GM21825 (cell line): ENCODE results near the gene AJAP1.
"Not testable (repeated sequence)": the region's sequence is repeated elsewhere in the genome, so short reads cannot be mapped to it uniquely, and the experiment has no call there.

Source experiments
- ATAC-seq: cut with Tn5 transposase; IDR thresholded peaks from one replicate; pipeline ENCODE4 v1.9.1; 2021; ENCODE audit warnings: mild to moderate bottlenecking, moderate library complexity; ENCODE audit not compliant: unreplicated experiment

Gene AJAP1

GRCh38 chr1:4656533-4657140, 2.2 kb downstream of the AJAP1 start:
- no peak for ATAC-seq

GRCh38 chr1:4657244-4657789, 2.9 kb downstream of the AJAP1 start:
- ATAC-seq: no peak

GRCh38 chr1:4657960-4658541, 3.6 kb downstream of the AJAP1 start:
- no peak for ATAC-seq

DNA sequence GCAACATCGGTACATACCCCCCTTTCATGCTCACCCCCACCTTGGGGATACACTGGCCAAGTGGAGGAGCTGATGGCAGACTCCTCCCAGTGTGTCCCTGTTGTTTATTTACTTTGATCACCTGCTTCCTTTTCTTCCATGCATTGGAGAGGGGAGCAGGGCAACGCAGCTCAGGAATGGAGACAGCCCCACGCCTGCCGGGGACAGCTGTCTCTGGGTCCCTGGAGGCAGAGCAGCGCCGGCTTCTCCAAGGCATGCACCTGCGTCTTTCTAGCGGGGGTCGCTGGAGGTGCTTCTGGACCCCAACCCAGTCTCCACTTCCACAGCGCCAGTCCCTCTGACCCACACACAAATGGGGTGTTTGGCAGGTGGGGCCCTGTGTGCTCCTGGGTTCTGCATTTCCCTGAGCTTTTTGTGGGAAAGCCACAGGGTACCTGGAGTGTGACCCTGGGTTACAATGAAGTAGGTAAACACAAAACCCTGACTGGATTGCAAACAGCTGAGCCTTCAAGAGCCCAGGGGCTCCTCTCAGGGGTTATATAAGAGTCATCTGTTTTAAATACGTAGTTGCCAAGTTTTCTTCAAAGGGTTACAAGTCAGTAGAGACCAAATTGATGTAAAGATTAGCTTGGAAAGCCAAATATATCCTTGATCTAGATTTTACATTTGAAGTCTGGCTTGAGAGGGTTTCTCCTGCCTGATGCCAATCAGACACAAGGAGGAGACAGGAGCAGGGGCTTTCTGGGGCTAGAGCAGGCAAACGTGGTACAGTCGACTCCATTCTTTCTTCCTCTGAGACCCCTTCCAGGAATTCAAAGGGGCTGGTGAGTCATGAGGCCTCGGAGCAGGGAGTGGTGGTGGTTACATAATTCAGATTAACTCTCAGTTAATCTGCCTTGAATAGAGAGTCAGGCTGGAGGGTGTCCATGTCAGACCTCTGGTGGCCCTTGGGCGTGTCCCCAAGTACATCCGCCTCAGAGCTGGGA, 4.5 kb downstream of the AJAP1 start:
- no peak for ATAC-seq

- ATAC-seq: no peak
Measured at GRCh38 chr1:4660917-4661594, 6.6 kb downstream of the AJAP1 start.

DNA sequence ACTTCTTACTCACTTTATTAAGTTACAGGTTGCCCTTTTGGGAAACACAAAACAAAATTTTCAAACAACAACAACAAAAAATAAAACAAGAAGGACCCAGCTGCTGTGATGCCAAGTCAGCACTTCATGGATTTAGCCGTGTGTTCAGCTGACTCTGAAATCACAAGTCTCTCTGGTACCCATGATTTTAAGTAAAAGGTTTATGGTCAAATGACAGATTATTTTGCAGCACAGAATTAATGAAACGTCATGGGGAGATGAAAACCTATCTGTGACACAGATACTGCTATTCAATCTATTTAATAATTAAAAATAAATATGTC, 7.1 kb downstream of the AJAP1 start:
- ATAC-seq: no peak

- no peak for ATAC-seq
Measured at GRCh38 chr1:4662168-4662567, 7.8 kb downstream of the AJAP1 start.

- no peak for ATAC-seq
Measured at GRCh38 chr1:4662723-4663122, 8.3 kb downstream of the AJAP1 start.

DNA sequence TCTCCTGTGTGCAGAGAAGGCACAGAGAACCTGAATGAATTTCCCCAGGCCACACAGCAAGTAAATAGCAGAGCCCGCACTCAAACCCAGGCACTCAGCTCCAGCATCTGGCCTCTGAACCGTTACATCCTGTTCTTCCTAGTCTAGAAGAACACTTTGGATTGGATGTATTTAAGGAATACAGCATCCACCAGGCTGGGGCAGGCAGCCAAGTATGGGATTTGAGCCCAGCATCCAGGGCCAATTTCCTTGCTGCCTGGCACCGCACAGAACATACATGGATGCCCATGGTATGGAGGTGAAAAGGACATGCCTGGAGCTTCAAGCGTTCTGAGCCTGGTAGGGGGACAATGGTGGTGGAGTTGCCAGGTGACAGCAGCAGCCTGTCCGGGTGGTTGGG, 9.7 kb downstream of the AJAP1 start:
- ATAC-seq: no peak

GRCh38 chr1:4664606-4665005, 10.2 kb downstream of the AJAP1 start:
- no peak for ATAC-seq

DNA sequence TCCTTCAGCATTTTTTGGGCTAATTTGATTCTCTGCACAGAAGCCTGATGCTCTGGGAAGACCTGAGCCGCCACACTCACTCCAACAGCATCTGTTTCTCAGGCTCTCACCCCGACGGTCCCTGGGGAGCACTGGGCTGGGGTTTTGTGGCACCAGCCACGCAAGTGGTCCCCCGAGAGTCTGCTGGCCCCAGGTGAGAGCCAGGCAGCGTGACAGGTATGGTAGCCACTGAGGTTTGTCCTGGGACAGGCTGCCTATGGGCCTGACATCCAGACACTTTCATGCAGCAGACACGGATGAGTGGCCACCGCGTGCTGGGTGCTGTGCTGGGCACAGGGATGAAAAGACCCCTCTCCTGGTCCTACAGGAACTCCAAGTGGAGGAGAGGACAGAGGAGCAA, 11.0 kb downstream of the AJAP1 start:
- no peak for ATAC-seq

- ATAC-seq: not testable (repeated sequence)
Measured at GRCh38 chr1:4666683-4667082, 12.3 kb downstream of the AJAP1 start.

GRCh38 chr1:4668743-4669700, 14.6 kb downstream of the AJAP1 start:
- ATAC-seq: no peak

DNA sequence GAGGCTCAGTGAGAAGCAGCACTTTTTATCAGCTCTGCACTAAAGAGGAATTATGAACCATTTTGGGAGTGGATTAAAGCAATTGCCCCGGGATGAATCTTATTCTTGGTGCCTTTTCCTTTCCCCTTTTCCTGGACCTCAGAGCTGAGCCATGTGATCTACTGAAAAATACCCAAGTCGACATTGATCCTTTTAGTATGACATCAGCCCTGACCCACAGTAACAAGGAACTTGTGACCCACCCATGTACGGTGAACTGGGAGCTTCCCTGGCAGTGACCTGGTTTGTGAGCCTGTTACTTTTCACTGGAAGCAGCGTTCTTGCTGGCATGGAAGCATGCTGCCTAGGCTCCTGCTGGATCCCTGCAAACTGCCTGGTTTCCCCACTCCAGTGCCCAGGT, 15.9 kb downstream of the AJAP1 start:
- no peak for ATAC-seq

GRCh38 chr1:4671828-4672227, 17.4 kb downstream of the AJAP1 start:
- no peak for ATAC-seq

DNA sequence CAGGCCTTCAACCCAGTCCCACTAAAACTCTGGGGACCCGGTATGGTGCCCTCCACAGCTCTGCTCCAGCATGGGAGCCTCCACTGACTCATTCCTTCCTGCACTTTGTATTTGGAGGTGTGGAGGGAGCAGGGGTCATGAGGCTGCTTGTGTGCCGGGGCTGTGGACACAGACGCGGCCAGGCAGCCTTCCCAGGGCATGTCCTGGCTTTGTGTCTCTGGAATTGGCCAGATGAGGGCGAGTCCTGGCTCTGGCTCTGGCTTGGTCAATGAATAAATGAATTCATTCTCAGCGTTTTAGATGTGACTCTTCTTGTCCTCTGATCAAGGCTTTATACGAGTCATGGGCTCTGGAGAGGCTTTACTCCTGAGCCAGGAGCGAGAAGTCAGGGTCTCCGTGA, 19.1 kb downstream of the AJAP1 start:
- ATAC-seq: no peak

DNA sequence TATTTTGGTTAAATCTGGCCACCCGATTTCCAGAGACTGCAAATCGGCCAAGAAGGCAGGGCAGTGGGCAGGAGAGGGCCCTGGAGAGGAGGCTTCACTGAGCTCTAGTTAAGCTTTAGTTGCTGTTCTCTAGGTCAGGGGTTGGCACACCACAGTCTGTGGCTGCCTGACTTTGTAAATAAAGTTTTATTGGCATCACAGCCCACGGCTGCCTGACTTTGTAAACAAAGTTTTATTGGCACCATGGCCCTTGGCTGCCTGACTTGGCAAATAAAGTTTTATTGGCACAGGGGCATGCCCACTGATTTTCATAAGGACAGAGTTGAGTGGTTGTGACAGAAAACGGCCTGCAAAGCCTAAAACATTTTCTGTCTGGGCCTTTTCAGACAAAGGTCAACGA, 19.7 kb downstream of the AJAP1 start:
- no peak for ATAC-seq

GRCh38 chr1:4674676-4675075, 20.3 kb downstream of the AJAP1 start:
- no peak for ATAC-seq

DNA sequence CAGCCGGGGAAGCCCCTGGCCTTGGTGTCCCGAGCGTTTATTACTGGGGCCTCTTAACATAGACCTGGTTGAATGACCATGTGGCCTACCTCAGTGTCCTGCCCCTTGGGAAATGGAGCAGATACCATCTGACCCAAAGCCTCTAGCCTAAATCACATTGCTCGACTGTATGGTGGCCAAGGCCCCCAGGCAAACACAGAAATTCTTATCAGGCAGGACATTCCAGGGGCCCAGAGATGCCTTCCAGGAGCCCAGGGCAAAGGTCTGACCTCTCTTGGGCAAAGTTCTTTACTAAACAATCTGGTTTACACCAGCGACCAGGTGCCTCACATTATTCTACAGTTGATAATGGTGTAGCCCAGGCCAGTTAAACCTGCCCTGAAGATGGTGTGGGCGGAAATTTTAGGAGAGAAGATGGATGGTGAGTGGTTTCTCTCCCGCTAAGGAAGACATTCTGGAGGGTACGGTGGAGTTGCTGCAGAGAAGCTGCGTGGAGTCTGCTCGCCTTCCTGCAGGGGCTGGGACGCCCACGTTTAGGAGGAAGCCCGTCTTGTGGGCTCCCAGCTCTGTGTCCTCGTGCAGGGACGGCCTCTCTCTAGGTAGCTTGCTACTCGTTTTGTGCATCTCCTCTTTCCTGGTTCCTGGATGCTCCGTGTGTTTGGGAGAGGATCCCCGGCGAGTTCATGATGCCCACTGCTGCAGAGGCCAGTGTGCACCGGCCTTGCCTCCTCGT, 21.2 kb downstream of the AJAP1 start:
- ATAC-seq: no peak
